Measurements from ENCODE around the gene PNPLA2. TPM values are rescaled to one million over a fixed set of nuclear protein-coding genes. Genes with fewer than 3 reads are reported as not detected.

The PNPLA2 gene
- polyA plus RNA-seq, 3 donors, result 26.8 to 321 (median 35.0) TPM

- Mint-ChIP-seq H3K4me1 (peaks cover 46% of the 10 kb centered on the region), H3K4me3 (no peak overlapping the region)
- H3K4me1 ChIP-seq (ENCODE audit: control insufficient read depth in 1 of 2, insufficient read depth in 2 of 2, low read length in 2 of 2), result peaks cover 41 to 52% of the 10 kb centered on the region in 2 donors
Observed at GRCh38 chr11:836274-836673, 17.6 kb downstream of the PNPLA2 start.

GRCh38 chr11:836700-837099 lies 18.0 kb downstream of the PNPLA2 start:
- no peak for TF ChIP-seq CTCF (IDR thresholded peaks at IDR 0.05)
- Mint-ChIP-seq H3K4me1 (peaks cover 45% of the 10 kb centered on the region), H3K9me3 (peaks cover 0 to 7% (median 0%) of the 10 kb centered on the region in 7 donors), H3K4me3 (no peak overlapping the region), H3K36me3 (peaks cover 44 to 48% of the 10 kb centered on the region in 2 donors), H3K27ac (no peak overlapping the region), H3K27me3 (ENCODE audit: low read depth in 3 of 3) (peaks cover 1 to 33% (median 7%) of the 10 kb centered on the region in 3 donors)
- H2AFZ ChIP-seq (ENCODE audit: insufficient read depth, low read depth, low read length, poor library complexity, severe bottlenecking), result no peak overlapping the region
- no peak overlapping the region for H3K4me2 ChIP-seq (replicated peaks; ENCODE audit: extremely low read depth, low read length, poor library complexity, severe bottlenecking)
- no peak overlapping the region for H3K4me3 ChIP-seq (replicated peaks in 1 of 3; ENCODE audit: low read depth in 2 of 3, low read length in 3 of 3)
- H3K27ac ChIP-seq (ENCODE audit: low read depth in 1 of 2, low read length in 2 of 2), result no peak overlapping the region
- peaks cover 41 to 46% of the 10 kb centered on the region in 2 donors for H3K36me3 ChIP-seq (replicated peaks in 1 of 2; ENCODE audit: control insufficient read depth in 1 of 2, insufficient read depth in 2 of 2, low read length in 2 of 2)
- no peaks in the 10 kb centered on the region for H3K9me3 ChIP-seq (replicated peaks in 1 of 2; ENCODE audit: control insufficient read depth in 1 of 2, insufficient read depth in 1 of 2, low read length in 2 of 2)
- peaks cover 41 to 52% of the 10 kb centered on the region in 2 donors for H3K4me1 ChIP-seq (ENCODE audit: control insufficient read depth in 1 of 2, insufficient read depth in 2 of 2, low read length in 2 of 2)
- no peak overlapping the region for H3K9ac ChIP-seq (ENCODE audit: insufficient read depth, low read length, poor library complexity, severe bottlenecking)
- H4K20me1 ChIP-seq (ENCODE audit: insufficient read depth, low read length), result peaks cover 91% of the 10 kb centered on the region
- DNase-seq, result no peak
- H3K79me2 ChIP-seq (ENCODE audit: insufficient read depth, low read length), result peaks cover 44% of the 10 kb centered on the region
- intact Hi-C loops (cut with micrococcal nuclease), result no loop called here
- peaks cover 0 to 18% of the 10 kb centered on the region in 2 donors for H3K27me3 ChIP-seq (ENCODE audit: control insufficient read depth in 2 of 2, insufficient read depth in 2 of 2, low read length in 2 of 2)
- WGBS (ENCODE audit: insufficient coverage), result 89% methylated on average over 9 of the region's 9 CpGs

More at GRCh38 chr11:836274-836673, 17.6 kb downstream of the PNPLA2 start:
- H3K27me3 ChIP-seq (ENCODE audit: control insufficient read depth in 2 of 2, insufficient read depth in 2 of 2, low read length in 2 of 2), result peaks cover 3 to 22% of the 10 kb centered on the region in 2 donors
- no peak for DNase-seq
- no peak overlapping the region for H3K4me2 ChIP-seq (replicated peaks; ENCODE audit: extremely low read depth, low read length, poor library complexity, severe bottlenecking)
- no peak overlapping the region for H2AFZ ChIP-seq (ENCODE audit: insufficient read depth, low read depth, low read length, poor library complexity, severe bottlenecking)
- H3K4me3 ChIP-seq (replicated peaks in 1 of 3; ENCODE audit: low read depth in 2 of 3, low read length in 3 of 3), result no peak overlapping the region
- no peak overlapping the region for H3K9ac ChIP-seq (ENCODE audit: insufficient read depth, low read length, poor library complexity, severe bottlenecking)
- Mint-ChIP-seq H3K36me3 (peaks cover 45 to 48% of the 10 kb centered on the region in 2 donors), H3K9me3 (peaks cover 0 to 11% (median 0%) of the 10 kb centered on the region in 7 donors), H3K27me3 (ENCODE audit: low read depth in 3 of 3) (peaks cover 6 to 37% (median 11%) of the 10 kb centered on the region in 3 donors), H3K27ac (no peak overlapping the region)
- 99% methylated on average over 11 of the region's 14 CpGs for WGBS (ENCODE audit: insufficient coverage)
- peaks cover 40% of the 10 kb centered on the region for H3K79me2 ChIP-seq (ENCODE audit: insufficient read depth, low read length)
- peaks cover 41 to 46% of the 10 kb centered on the region in 2 donors for H3K36me3 ChIP-seq (replicated peaks in 1 of 2; ENCODE audit: control insufficient read depth in 1 of 2, insufficient read depth in 2 of 2, low read length in 2 of 2)
- intact Hi-C loops (cut with micrococcal nuclease), result no loop called here
- no peak overlapping the region for H3K27ac ChIP-seq (ENCODE audit: low read depth in 1 of 2, low read length in 2 of 2)
- peaks cover 91% of the 10 kb centered on the region for H4K20me1 ChIP-seq (ENCODE audit: insufficient read depth, low read length)
- H3K9me3 ChIP-seq (replicated peaks in 1 of 2; ENCODE audit: control insufficient read depth in 1 of 2, insufficient read depth in 1 of 2, low read length in 2 of 2), result no peaks in the 10 kb centered on the region
- no peak for TF ChIP-seq CTCF (IDR thresholded peaks at IDR 0.05)
